Measurements from ENCODE around the gene F2RL2.

Gene F2RL2

DNA sequence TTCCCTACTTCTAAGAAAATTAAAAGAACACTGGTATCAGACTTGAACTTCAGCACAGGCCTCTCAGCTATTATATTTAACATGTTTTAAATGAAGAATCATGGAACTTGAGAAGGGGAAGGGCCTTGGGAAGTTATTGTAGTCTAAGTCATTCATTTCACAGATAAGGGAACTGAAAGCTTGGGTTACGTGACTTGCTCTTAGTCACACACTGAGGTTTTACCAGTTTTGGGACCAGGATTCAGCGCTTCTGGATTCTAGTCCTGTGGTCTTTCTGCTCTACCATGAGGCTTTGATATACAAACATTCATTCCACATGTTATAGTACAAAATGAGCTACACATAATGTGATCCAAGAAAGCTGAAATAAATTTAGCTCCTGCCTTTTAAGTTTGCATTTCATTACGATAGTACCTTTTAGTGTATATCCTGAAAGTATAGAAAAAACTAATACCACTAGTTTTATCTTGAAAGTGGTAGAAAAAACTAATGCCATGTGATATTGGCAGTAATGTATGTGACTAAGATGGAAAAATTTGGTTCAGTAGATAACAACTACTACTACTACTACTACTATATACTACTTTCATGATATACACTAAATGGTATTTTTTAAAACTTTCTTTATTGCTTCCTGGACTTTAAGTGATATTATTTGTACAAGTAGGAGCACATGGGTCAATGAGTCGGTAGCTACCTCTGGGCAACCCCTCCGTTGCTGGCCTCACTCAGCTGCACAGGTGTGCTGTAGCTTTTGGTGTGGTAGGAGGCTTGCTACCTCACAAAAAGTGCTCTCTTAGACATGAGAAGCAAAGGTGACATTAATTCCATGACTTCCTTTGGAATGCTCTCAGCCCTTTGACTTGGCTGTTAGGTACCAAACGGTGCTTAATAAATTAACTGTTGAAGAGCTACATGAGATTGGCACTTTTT is 40.7 kb downstream of the F2RL2 start:
- DNase-seq = no peak

- DNase-seq = no peak
Measured at GRCh38 chr5:76580981-76581380, 42.2 kb downstream of the F2RL2 start.

GRCh38 chr5:76579166-76579937 is 43.9 kb downstream of the F2RL2 start:
- DNase-seq = no peak

DNA sequence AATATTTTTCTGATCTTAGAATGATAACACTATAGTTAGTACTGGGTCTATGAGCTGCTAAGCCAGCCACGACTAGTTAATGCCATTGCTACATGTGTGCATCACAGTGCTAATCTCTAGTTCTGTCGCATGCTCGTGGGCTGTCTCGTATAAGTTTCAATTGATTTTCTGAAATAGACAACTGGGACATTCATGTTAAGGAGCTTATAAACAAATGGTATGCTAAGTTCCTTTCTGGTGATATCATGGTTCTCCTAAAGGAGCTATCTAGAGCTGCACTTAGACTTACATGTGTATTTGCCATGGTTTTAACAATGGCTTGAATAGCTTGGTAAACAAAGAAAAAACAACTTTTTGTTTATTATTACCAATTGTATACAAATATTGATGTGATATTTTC is 46.2 kb downstream of the F2RL2 start:
- no peak for DNase-seq

GRCh38 chr5:76576450-76576849 is 46.8 kb downstream of the F2RL2 start:
- no peak for DNase-seq

DNA sequence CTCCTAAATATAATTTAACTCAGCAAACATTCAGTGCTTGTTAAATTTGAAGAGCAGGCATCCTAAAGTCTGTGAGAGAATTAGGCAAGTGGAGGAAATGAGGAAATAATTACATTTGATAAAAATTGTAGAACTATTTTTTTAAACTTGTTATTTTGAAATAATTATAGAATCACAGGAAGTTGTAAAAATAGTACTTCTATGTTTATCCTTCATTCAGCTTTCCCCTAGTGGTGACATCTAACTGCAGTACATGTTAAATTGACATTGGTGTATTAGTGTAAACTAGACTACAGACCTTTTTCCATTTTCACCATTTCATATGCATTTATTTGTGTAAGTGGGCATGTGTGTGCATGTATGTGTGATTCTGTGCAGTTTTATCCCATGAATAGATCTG is 51.6 kb downstream of the F2RL2 start:
- DNase-seq = no peak

GRCh38 chr5:76570153-76570552 is 53.0 kb downstream of the F2RL2 start:
- no peak for DNase-seq

All from NCI-H2081 (cell line).